ENCODE measurements around the gene ASS1. TPM values are rescaled to one million over a fixed set of nuclear protein-coding genes. Genes with fewer than 3 reads are reported as not detected.
"Not testable (repeated sequence)": the region's sequence is repeated elsewhere in the genome, so short reads cannot be mapped to it uniquely, and the experiment has no call there.

ASS1 gene
- total RNA-seq, 1 experiment from 2014 or later = 83.0 TPM

DNA sequence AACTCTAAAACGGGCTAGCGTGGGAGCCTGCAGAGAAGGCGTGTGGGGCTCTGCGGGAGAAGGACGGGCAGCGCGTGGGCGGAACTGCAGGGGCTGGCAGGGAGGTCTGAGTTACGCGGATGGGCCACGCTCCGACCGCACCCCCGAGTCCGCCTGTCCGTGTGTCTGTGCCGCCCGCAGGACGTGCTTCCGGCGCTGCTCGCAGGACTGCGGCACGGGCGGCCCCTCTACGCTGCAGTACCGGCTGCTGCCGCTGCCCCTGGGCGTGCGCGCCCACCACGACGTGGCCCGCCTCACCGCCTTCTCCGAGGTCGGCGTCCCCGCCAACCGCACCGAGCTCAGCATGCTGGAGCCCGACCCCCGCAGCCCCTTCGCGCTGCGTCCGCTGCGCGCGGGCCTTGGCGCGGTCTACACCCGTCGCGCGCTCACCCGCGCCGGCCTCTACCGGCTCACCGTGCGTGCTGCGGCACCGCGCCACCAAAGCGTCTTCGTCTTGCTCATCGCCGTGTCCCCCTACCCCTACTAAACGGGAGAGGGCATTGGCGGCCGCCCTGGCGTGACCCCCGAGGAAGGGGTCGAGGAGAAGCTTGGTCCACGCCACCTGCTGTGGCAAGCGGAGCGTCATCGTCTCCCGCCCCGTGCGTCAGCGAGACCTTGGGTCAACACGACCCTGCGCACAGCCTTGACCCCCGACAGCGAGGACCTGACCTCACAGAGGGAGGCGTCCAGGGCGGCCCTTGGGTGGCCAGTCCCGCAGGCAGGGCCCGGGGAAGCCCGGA lies 11.4 kb upstream of the ASS1 start:
- no peaks in the 10 kb centered on the region for H3K79me2 ChIP-seq (ENCODE audit: low read length)
- peak overlapping the region; percentile 51 for H3K4me3 ChIP-seq (ENCODE audit: low read length)
- ATAC-seq (peak; percentile 87), DNase-seq (peak; percentile 39)
- H3K9me3 ChIP-seq (ENCODE audit: low read length) = no peaks in the 10 kb centered on the region
- ChIA-PET POLR2A (ENCODE audit: unreplicated experiment) (no interaction called here), CTCF (no interaction called here)
- peak overlapping the region; percentile 77 for H3K4me2 ChIP-seq (ENCODE audit: low read length)
- intact Hi-C loops (cut with micrococcal nuclease) = no loop called here
- H4K20me1 ChIP-seq (ENCODE audit: low read length) = no peaks in the 10 kb centered on the region
- no peaks in the 10 kb centered on the region for H3K9me2 ChIP-seq (replicated peaks; ENCODE audit: low read length)
- H2AFZ ChIP-seq (ENCODE audit: low read length) = peak overlapping the region; percentile 82
- peaks cover 5% of the 10 kb centered on the region; the same call in 1 of the 2 replicates for H3K4me1 ChIP-seq (ENCODE audit: insufficient read depth, low read length)
- H3K27me3 ChIP-seq (ENCODE audit: low read length) = no peaks in the 10 kb centered on the region
- no peak overlapping the region for H3K9ac ChIP-seq (ENCODE audit: low read length)
- H3F3A ChIP-seq (ENCODE audit: low read length, unreplicated experiment) = no peaks in the 10 kb centered on the region
- TF ChIP-seq EZH2 (IDR thresholded peaks at IDR 0.05; ENCODE audit: low read length, unreplicated experiment) (no peak), EZH2phosphoT487 (IDR thresholded peaks at IDR 0.05; ENCODE audit: borderline replicate concordance, low read length) (no peak)
- TF ChIP-seq, protein P1, sequence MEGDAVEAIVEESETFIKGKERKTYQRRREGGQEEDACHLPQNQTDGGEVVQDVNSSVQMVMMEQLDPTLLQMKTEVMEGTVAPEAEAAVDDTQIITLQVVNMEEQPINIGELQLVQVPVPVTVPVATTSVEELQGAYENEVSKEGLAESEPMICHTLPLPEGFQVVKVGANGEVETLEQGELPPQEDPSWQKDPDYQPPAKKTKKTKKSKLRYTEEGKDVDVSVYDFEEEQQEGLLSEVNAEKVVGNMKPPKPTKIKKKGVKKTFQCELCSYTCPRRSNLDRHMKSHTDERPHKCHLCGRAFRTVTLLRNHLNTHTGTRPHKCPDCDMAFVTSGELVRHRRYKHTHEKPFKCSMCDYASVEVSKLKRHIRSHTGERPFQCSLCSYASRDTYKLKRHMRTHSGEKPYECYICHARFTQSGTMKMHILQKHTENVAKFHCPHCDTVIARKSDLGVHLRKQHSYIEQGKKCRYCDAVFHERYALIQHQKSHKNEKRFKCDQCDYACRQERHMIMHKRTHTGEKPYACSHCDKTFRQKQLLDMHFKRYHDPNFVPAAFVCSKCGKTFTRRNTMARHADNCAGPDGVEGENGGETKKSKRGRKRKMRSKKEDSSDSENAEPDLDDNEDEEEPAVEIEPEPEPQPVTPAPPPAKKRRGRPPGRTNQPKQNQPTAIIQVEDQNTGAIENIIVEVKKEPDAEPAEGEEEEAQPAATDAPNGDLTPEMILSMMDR (conservative IDR thresholded peaks at IDR 0.05; ENCODE audit: low read depth, low read length) = peak; percentile 44
- H3K36me3 ChIP-seq (ENCODE audit: low read depth, low read length) = no peaks in the 10 kb centered on the region
- BruUV-seq (replicated peaks) = no TSS peak
- no peak overlapping the region for H3K27ac ChIP-seq (ENCODE audit: low read length)

DNA sequence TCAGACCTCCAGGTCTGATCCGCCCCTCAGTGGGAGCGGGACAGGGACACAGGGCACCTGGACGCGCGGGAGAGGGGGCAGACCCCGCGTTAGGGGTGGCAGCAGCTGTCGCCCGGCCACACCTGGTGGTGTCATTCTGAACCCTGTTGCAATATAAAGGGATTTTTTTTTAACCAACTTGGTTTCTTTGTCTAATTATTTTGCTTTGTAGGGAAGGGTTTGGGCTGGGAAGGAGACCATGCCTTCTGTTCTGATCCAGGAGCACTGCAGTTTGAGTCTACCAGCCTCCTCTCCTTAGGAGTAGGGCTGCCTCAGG lies 10.9 kb upstream of the ASS1 start:
- H3K9me2 ChIP-seq (replicated peaks; ENCODE audit: low read length) = no peaks in the 10 kb centered on the region
- H3K4me3 ChIP-seq (ENCODE audit: low read length) = peak overlapping the region; percentile 51; the same call in 1 of the 2 replicates
- no peaks in the 10 kb centered on the region for H3F3A ChIP-seq (ENCODE audit: low read length, unreplicated experiment)
- H2AFZ ChIP-seq (ENCODE audit: low read length) = peak overlapping the region; percentile 82; the same call in 1 of the 2 replicates
- H3K27ac ChIP-seq (ENCODE audit: low read length) = no peak overlapping the region
- ATAC-seq = no peak
- H3K4me1 ChIP-seq (ENCODE audit: insufficient read depth, low read length) = peaks cover 5% of the 10 kb centered on the region; the same call in 1 of the 2 replicates
- no peaks in the 10 kb centered on the region for H3K79me2 ChIP-seq (ENCODE audit: low read length)
- no peak overlapping the region for H3K9ac ChIP-seq (ENCODE audit: low read length)
- H3K27me3 ChIP-seq (ENCODE audit: low read length) = no peaks in the 10 kb centered on the region
- CTCF ChIA-PET = no interaction called here
- POLR2A ChIA-PET (ENCODE audit: unreplicated experiment) = no interaction called here
- no TSS peak for BruUV-seq (replicated peaks)
- no peaks in the 10 kb centered on the region for H4K20me1 ChIP-seq (ENCODE audit: low read length)
- intact Hi-C loops (cut with micrococcal nuclease) = no loop called here
- peak overlapping the region; percentile 77; the same call in 1 of the 2 replicates for H3K4me2 ChIP-seq (ENCODE audit: low read length)
- H3K9me3 ChIP-seq (ENCODE audit: low read length) = no peaks in the 10 kb centered on the region
- TF ChIP-seq EZH2phosphoT487 (IDR thresholded peaks at IDR 0.05; ENCODE audit: borderline replicate concordance, low read length) = no peak
- TF ChIP-seq EZH2 (IDR thresholded peaks at IDR 0.05; ENCODE audit: low read length, unreplicated experiment) = no peak
- TF ChIP-seq, protein P1 (conservative IDR thresholded peaks at IDR 0.05; ENCODE audit: low read depth, low read length) = no peak
- DNase-seq = no peak
- no peaks in the 10 kb centered on the region for H3K36me3 ChIP-seq (ENCODE audit: low read depth, low read length)

DNA sequence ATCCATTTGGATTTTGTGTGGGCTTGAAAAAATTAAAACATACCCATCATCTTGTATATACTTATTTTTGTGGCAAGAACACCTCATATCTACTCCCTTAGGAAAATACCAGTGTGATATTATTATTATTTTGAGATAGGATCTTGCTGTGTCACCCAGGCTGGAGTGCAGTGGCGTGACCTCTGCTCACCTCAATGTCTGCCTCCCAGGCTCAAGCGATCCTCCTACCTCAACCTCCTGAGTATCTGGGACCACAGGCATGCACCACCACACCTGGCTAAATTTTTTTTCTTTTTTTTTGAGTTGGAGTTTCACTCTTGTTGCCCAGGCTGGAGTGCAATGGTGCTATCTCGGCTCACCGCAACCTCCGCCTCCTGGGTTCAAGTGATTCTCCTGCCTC lies 10.1 kb upstream of the ASS1 start:
- H3K9me2 ChIP-seq (replicated peaks; ENCODE audit: low read length); CTCF ChIA-PET; H3F3A ChIP-seq (ENCODE audit: low read length, unreplicated experiment); H2AFZ ChIP-seq (ENCODE audit: low read length); H3K27ac ChIP-seq (ENCODE audit: low read length); H3K4me3 ChIP-seq (ENCODE audit: low read length); DNase-seq; H3K4me1 ChIP-seq (ENCODE audit: insufficient read depth, low read length); H3K79me2 ChIP-seq (ENCODE audit: low read length); H3K9me3 ChIP-seq (ENCODE audit: low read length); H3K36me3 ChIP-seq (ENCODE audit: low read depth, low read length); H3K9ac ChIP-seq (ENCODE audit: low read length); H4K20me1 ChIP-seq (ENCODE audit: low read length); H3K4me2 ChIP-seq (ENCODE audit: low read length); intact Hi-C loops (cut with micrococcal nuclease); H3K27me3 ChIP-seq (ENCODE audit: low read length); BruUV-seq (replicated peaks); POLR2A ChIA-PET (ENCODE audit: unreplicated experiment); ATAC-seq: not testable (repeated sequence)
